GM23338 (cell line): Measurements from ENCODE around the gene RNF150. TPM values are rescaled to one million over a fixed set of nuclear protein-coding genes. Genes with fewer than 3 reads are reported as not detected.

Source experiments
- ATAC-seq: fragments of 200-7000 bp; cut with Tn5 transposase; 3 replicates; pipeline ENCODE4 v1.9.1; 2020
- DNase-seq: peaks from one replicate; pipeline ENCODE4 v3.0.0-alpha.2; 2015; ENCODE audit warnings: low spot score
- H2AFZ ChIP-seq: fragments of 200-600 bp; sonication (generic); 2 replicates; pipeline ENCODE4 v1.8.0; 2016; ENCODE audit warnings: antibody characterized with exemption, mild to moderate bottlenecking, moderate library complexity
- H3F3A ChIP-seq: fragments of 200-600 bp; sonication (generic); replicated peaks from 2 replicates; pipeline ENCODE4 v1.8.0; 2017; ENCODE audit warnings: antibody characterized with exemption, mixed run types, low read depth
- H3K27ac ChIP-seq: fragments of 200-600 bp; sonication (generic); 2 replicates; pipeline ENCODE4 v1.6.1; 2016; ENCODE audit warnings: low read depth
- H3K27me3 ChIP-seq: fragments of 200-600 bp; sonication (generic); 2 replicates; pipeline ENCODE4 v1.8.0; 2016; ENCODE audit warnings: mild to moderate bottlenecking, mixed run types, moderate library complexity; ENCODE audit not compliant: insufficient read depth
- H3K36me3 ChIP-seq: fragments of 200-600 bp; sonication (generic); 2 replicates; pipeline ENCODE4 v1.8.0; 2016; ENCODE audit warnings: mild to moderate bottlenecking; ENCODE audit not compliant: insufficient read depth
- H3K4me1 ChIP-seq: fragments of 200-600 bp; sonication (generic); 2 replicates; pipeline ENCODE4 v1.8.0; 2016; ENCODE audit warnings: mild to moderate bottlenecking, moderate library complexity; ENCODE audit not compliant: insufficient read depth
- H3K4me2 ChIP-seq: fragments of 200-600 bp; sonication (generic); 2 replicates; pipeline ENCODE4 v1.7.1; 2017; ENCODE audit warnings: mixed run types
- H3K4me3 ChIP-seq: fragments of 200-600 bp; sonication (generic); 2 replicates; pipeline ENCODE4 v1.6.1; 2016; ENCODE audit warnings: mixed run types
- H3K79me2 ChIP-seq: fragments of 200-600 bp; sonication (generic); replicated peaks from 2 replicates; pipeline ENCODE4 v1.8.0; 2017; ENCODE audit warnings: mild to moderate bottlenecking; ENCODE audit not compliant: insufficient read depth
- H3K9me2 ChIP-seq: fragments of 200-600 bp; sonication (generic); 2 replicates; pipeline ENCODE4 v1.8.0; 2017; ENCODE audit not compliant: insufficient read depth
- H4K20me1 ChIP-seq: fragments of 200-600 bp; sonication (generic); replicated peaks from 2 replicates; pipeline ENCODE4 v1.8.0; 2017; ENCODE audit warnings: mild to moderate bottlenecking; ENCODE audit not compliant: insufficient read depth
- H3K27ac Mint-ChIP-seq: 2 replicates; pipeline ENCODE4 v1.8.0; 2020; ENCODE audit warnings: inconsistent platforms, mild to moderate bottlenecking, moderate library complexity, mixed read lengths
- H3K27me3 Mint-ChIP-seq: 3 replicates; pipeline ENCODE4 v1.8.0; 2022; ENCODE audit warnings: low read depth, mild to moderate bottlenecking, moderate library complexity, mixed read lengths, inconsistent platforms; ENCODE audit not compliant: insufficient read depth, poor library complexity
- H3K36me3 Mint-ChIP-seq: 3 replicates; pipeline ENCODE4 v1.8.0; 2021; ENCODE audit warnings: low read depth, mild to moderate bottlenecking, inconsistent platforms, moderate library complexity, mixed read lengths
- H3K4me1 Mint-ChIP-seq: 3 replicates; pipeline ENCODE4 v1.8.0; 2020; ENCODE audit warnings: mild to moderate bottlenecking, inconsistent platforms, mixed read lengths
- H3K4me3 Mint-ChIP-seq: 3 replicates; pipeline ENCODE4 v1.8.0; 2021; ENCODE audit warnings: moderate library complexity, mild to moderate bottlenecking, inconsistent platforms, mixed read lengths
- H3K9me3 Mint-ChIP-seq: 3 replicates; pipeline ENCODE4 v1.8.0; 2020; ENCODE audit warnings: moderate library complexity, mild to moderate bottlenecking, inconsistent platforms, mixed read lengths
- CREB1 ChIP-seq: fragments of 250-450 bp; sonication (Bioruptor Pico); IDR thresholded peaks from 2 replicates; pipeline ENCODE4 v1.5.0; 2020; ENCODE audit warnings: low read depth, mild to moderate bottlenecking, moderate library complexity
- CTCF ChIP-seq, 2 experiments: fragments of 200-600 bp in 1 of 2; sonication (generic) in 1 of 2; conservative IDR thresholded peaks; 2 replicates each; pipeline versions ENCODE4 v1.5.1 to v1.6.1; 2016 to 2017; ENCODE audit warnings: antibody characterized with exemption in 2 of 2, low read depth in 2 of 2, mild to moderate bottlenecking in 2 of 2, moderate library complexity in 1 of 2
- ETS1 ChIP-seq: IDR thresholded peaks from 2 replicates; pipeline ENCODE4 v1.6.1; 2016; ENCODE audit warnings: antibody characterized with exemption
- EZH2 ChIP-seq: fragments of 200-600 bp; sonication (generic); IDR thresholded peaks from one replicate; pipeline ENCODE4 v1.8.0; 2017; ENCODE audit warnings: antibody characterized with exemption, mild to moderate bottlenecking, low read depth; ENCODE audit not compliant: unreplicated experiment
- EZH2phosphoT487 ChIP-seq: fragments of 200-600 bp; sonication (generic); IDR thresholded peaks from one replicate; pipeline ENCODE4 v1.8.1; 2018; ENCODE audit warnings: antibody characterized with exemption; ENCODE audit not compliant: unreplicated experiment
- JUNB ChIP-seq: IDR thresholded peaks from one replicate; pipeline ENCODE4 v1.6.1; 2016; ENCODE audit warnings: antibody characterized with exemption; ENCODE audit not compliant: unreplicated experiment
- NANOG ChIP-seq: IDR thresholded peaks from 2 replicates; pipeline ENCODE4 v1.6.1; 2016; ENCODE audit warnings: antibody characterized with exemption, borderline replicate concordance
- STAT1 ChIP-seq: IDR thresholded peaks from one replicate; pipeline ENCODE4 v1.6.1; 2016; ENCODE audit warnings: antibody characterized with exemption; ENCODE audit not compliant: unreplicated experiment
- ZNF114 ChIP-seq: fragments of 250-450 bp; sonication (Bioruptor Pico); IDR thresholded peaks from 2 replicates; pipeline ENCODE4 v1.5.0; 2020; ENCODE audit warnings: mild to moderate bottlenecking, moderate library complexity
- ZNF331 ChIP-seq: fragments of 250-450 bp; sonication (Bioruptor Pico); IDR thresholded peaks from 2 replicates; pipeline ENCODE4 v1.5.0; 2020; ENCODE audit warnings: low read depth, mild to moderate bottlenecking, moderate library complexity
- ZNF462 ChIP-seq: fragments of 250-450 bp; sonication (Bioruptor Pico); IDR thresholded peaks from 2 replicates; pipeline ENCODE4 v1.5.0; 2020; ENCODE audit warnings: mild to moderate bottlenecking, moderate library complexity
- polyA plus RNA-seq: library from polyadenylated mRNA; unstranded; fragments of >200 nt; fragmentation: Nextera tagmentation; extraction: Ambion mirVana; gene quantifications from 2 replicates; pipeline ENCODE4 v1.2.1, GENCODE V29; 2016
- total RNA-seq: library from RNA; depleted of rRNA; stranded (reverse); fragments of >200 nt; shearing (Covaris generic); gene quantifications from 2 replicates; pipeline ENCODE4 v1.2.3, GENCODE V29; 2014

RNF150 gene
- total and polyA plus RNA-seq, 2 experiments from 2014 or later, result 1.3 to 6.1 TPM

- TF ChIP-seq ETS1 (no peak), ZNF331 (CRISPR knock-in tag) (no peak)
Measured at GRCh38 chr4:140865253-140866217, 267.7 kb downstream of the RNF150 start (continued).

GRCh38 chr4:140863197-140863596 lies 270.1 kb downstream of the RNF150 start:
- Histone ChIP-seq H3K27me3 (no peaks in the 10 kb centered on the region), H3K4me3 (no peak overlapping the region), H2AFZ (no peak overlapping the region), H3K36me3 (no peaks in the 10 kb centered on the region), H3K9me2 (no peaks in the 10 kb centered on the region), H4K20me1 (no peaks in the 10 kb centered on the region), H3K4me1 (no peaks in the 10 kb centered on the region), H3K4me2 (no peak overlapping the region), H3K27ac (no peak overlapping the region), H3F3A (no peaks in the 10 kb centered on the region), H3K79me2 (no peaks in the 10 kb centered on the region)
- DNase-seq (no peak), ATAC-seq (no peak)
- no peak overlapping the region for H3K4me3 Mint-ChIP-seq
- no peaks in the 10 kb centered on the region for H3K9me3 Mint-ChIP-seq
- peaks cover 2% of the 10 kb centered on the region for H3K27me3 Mint-ChIP-seq
- no peaks in the 10 kb centered on the region for H3K4me1 Mint-ChIP-seq
- H3K27ac Mint-ChIP-seq, result no peak overlapping the region
- H3K36me3 Mint-ChIP-seq, result no peaks in the 10 kb centered on the region
- TF ChIP-seq CTCF (conservative IDR thresholded peaks at IDR 0.05; ENCODE audit: low read depth in 2 of 2), result no peak
- no peak for TF ChIP-seq NANOG
- no peak for TF ChIP-seq EZH2phosphoT487
- no peak for TF ChIP-seq ZNF331 (CRISPR knock-in tag)
- TF ChIP-seq EZH2, result no peak
- TF ChIP-seq CREB1 (CRISPR knock-in tag), result no peak
- TF ChIP-seq ZNF114 (CRISPR knock-in tag), result no peak
- no peak for TF ChIP-seq STAT1
- no peak for TF ChIP-seq JUNB
- no peak for TF ChIP-seq ZNF462
- TF ChIP-seq ETS1, result no peak
